Glomerular endothelial cell (primary cell): ENCODE measurements around the gene PIP5K1B. TPM values are rescaled to one million over a fixed set of nuclear protein-coding genes. Genes with fewer than 3 reads are reported as not detected.

Experiments used
- DNase-seq: peaks from one replicate; pipeline ENCODE4 v3.0.0-alpha.2; 2011; ENCODE audit warnings: low read depth, low spot score; ENCODE audit errors: extremely low read depth
- total RNA-seq: library from RNA; depleted of rRNA; stranded (reverse); fragments of >200 nt; gene quantifications from 2 replicates; pipeline ENCODE4 v1.2.3, GENCODE V29; 2015

Gene PIP5K1B
- total RNA-seq, 1 donor from 2014 or later: 0.23 TPM

DNA sequence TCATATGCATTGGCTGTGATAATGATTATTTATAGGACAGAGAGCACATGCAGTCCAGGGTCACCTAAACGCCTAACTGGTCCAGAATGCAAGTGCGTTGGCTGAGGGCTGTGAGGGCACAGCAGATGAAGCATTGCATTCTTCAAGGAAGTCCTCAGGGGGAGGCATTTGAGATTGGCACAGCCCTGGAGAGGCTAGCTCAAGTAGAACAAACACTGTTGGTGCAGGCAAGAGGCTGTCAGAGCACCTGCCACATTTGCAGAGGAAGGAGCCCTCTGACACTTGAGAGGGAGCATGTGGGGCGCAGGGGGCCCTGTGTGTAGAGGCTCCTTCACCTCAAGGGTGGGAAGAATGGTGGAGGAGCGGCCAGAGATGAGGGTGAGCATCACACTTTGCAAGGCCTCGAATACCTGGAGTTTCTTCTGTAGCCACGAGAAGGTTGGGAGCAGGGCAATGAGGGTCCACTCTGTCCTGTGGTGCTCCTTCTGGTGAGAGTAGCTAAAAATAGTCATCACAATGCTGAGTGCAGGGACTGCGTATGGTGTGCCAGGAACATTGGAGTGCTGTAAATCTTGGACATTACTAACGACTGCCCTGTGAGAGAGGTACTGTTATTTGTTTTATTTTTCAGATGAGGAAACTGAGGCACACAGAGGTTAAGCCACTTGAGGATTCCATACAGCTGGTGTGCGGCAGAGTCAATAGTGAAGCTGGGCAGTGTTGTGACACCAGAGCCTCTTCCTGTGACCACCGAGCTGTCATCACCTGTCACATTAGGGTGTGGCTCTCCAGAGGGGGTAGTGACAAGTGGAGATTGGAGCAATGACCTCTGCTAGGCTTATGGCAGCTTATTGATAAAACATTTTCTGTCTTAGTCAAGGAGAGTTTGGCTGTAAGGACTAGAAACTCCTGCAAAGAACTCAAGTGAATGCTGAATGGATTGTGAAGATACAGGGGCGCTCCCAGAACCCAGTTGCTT is 100.2 kb downstream of the PIP5K1B start:
- no peak for DNase-seq

DNA sequence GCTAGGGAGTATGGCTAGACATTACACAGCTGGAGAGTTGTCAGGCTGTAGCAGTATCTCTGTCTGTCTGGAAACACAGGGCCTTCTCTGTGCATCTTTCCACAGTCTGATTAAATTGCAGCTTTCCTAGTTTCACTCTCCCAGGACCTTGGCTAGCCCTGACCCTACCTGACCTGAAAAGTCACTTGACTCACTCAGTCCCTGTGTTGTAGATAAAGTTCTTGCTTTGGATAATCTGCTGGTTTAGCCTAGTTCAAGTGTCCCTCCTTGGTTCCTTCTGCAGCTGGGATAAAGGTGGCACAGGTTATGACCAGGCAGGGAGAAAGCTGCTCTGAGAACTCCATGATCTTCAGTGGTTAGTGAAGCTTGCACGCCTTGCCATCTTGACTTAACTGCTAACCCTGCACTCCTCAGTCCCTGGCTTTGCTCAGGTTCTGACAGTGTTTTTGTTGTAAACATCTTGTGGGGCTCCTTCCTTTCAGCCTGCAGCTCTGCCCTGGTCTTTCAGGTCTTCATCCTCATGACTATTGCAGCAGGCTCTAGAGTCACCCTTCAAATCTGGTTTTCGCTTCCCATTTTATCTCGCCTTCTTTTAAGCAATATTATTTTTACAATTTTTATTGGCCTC is 101.0 kb downstream of the PIP5K1B start:
- no peak for DNase-seq

DNA sequence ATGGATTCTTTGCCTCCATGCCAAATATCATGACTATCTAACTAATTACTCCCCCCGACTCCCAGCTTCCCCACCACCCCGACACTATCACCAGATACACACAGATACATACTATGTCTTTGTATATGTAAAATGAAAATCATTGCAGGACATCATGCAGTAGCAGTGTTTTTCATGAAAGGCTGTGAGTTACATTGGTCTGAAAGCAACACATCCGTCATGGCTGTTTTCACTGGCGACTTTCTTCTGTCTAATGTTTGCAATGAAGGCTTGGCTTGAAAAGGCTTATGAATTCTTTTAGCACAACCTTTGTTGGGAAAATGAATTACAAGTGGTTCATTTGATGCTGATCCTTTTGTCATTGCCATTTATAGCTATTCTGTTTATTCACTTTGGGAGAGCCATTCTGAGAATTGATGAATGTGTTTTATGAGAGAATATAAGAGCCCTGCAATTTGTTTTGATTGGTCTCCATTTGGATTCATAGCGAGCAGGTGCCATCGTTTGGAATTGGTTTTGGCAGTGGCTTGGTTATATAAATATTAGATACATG is 103.4 kb downstream of the PIP5K1B start:
- DNase-seq: no peak

DNA sequence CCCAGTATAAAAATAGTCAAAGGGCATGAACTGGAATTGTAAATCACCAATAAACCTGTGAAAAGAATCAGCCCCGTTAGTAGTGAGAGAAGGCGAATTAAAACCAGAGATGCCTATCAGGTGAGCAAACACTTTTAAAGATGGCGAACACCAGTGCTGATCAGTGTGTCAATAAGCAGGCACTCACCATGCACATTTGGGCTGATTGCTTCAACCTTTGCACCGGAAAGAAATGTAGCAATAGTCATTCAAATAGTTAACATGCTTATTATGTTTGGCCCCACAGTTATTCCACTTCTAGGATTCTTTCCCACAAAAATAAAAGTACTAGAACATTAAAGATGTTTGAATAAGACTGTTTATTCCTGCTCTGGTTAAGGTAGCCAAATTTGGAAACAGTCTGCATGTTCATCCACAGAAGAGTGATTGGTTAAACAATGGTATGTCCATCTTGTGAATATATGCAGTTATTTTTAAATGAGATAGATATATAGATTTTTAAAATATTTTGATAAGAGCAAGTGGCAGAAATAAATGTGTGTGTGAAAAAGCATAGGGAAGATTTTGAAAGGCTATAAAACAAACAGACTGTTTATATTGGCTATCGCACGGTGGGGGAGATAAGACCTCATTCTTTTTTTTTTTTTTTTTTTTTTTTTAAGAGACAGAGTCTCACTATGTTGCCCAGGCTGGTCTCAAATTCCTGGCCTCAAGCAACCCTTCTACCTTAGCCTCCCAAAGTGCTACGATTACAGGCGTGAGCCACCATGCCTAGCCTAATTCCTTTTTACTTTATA is 112.2 kb downstream of the PIP5K1B start:
- DNase-seq: no peak

DNA sequence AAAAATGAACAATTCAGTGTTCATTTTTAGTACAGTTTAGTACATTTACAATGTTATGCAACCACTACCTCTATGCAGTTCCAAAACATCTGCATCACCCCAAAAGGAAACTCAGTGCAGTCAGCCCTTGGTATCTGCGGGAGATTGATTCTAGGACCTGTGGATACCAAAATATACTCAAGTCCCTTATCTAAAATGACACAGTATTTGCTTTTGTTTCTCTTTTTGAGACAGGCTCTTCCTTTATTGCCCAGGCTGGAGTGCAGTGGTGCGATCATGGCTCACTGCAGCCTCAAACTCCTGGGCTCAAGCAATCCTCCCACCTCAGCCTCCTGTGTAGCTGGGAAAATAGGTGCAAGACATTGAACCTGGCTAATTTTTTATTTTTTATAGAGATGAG is 114.0 kb downstream of the PIP5K1B start:
- DNase-seq: no peak

DNA sequence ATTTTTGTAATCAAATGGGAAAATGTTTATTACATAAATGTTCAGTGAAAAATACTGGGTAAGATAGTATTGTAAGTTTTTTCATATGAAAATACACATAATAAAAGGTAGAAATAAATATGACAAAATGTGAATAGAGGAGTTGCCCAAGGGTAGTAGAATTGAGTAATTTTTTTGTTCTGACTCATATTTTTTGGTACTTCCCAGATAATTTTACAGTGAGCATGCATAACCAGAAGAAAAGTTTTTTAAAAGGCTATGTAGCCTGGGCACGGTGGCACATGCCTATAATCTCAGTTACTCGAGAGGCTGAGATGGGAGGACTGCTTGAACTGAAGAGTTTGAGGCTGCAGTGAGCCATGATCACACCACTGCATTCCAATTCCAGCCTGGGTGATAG is 116.9 kb downstream of the PIP5K1B start:
- no peak for DNase-seq

DNA sequence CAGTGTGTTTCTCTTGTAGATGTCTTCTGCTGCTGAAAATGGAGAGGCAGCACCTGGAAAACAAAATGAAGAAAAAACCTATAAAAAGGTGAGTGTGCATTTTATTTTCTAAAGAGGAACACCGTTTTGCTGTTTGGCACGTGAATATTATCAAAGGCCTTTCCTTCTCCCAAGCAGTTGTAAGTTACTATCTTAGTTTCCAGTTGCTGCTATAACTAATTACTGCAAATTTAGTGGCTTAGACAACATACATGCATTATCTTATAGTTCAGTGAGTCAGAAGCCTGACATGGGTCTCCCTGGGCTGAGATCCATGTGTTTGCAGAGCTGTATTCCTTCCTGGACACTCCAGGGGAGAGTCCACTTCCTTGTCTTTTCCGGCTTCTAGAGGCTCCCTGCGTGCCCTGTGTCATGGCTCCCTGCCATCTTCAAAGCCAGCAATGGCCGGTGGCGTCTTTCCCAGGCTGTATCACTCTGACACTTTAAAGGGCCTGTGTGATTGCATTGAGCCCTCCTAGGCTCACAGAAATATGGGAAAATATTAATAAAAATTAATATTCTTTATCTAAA is 117.6 kb downstream of the PIP5K1B start:
- DNase-seq: no peak

DNA sequence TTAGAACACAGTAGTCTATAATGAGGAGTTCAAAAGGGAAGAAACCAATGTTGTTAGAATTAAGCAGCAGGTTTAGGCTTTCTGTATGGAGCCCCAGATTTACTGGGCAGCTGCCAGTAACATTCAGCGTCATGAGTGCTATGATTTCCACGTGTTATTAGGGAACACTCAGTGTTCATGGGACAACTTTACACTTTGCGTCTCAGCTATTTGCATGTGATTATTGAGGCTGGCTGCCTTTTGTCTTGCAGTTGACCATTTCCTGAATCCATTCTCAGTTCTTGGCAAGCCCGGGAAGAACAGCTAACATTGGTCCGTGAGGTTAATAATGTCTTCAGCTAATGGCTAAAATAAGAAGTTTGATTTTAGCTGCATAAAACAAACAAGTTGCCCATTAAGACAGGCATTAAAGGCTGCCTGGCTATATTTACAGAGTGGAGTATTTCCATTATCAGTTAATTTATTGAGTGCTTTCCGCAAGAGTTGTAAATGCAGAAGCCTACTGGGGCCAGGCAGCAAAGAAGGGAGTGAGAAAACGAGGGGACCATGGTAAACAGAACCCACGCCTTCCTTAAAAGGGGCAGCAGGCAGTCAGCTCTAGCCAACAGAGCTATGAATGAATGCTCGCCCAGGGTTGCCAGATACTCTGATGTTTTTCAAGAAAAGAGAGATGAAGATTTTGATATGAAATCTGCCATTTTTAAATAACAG is 120.9 kb downstream of the PIP5K1B start:
- no peak for DNase-seq

DNA sequence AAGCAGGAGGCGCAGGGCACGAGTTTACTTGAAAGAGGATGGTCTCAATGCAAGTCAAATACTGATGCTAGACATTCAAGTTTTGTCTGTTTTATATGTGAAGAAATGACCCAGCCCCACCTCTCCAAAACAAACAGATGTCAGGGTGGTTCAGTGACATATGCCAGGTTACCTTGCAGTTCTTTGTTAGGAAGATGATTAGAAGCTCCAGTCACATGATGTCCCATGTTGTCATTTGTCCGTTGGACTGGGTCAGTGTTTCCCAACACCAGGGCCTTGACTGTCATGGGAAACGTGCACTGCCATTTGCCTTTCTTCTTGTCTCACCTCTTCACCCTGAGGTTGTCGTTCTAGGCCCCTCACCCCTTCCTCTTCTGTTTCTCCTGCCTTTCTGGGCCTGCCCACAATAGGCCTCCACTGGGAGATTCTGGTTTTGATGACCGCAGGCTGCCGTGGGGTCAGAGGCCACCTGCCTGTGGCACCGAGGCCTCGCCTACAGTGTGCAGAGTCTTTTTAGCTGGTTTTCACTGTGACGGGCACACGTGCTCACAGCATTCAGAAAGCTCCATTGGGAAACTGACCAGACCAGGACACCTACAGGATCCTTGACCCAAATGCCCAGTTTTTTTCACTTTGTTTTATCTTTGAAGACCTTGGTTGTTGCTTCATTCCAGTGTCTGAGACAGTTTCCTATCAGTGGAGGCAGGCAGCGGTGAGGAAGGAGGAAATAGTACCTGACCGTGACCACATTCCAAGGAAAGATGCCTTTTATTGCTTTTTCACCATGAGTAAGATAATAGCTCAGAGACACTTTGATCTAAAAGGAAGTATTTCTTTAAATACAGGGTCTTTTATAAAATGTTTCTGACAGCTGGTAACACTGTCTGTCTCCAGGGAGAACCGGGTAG is 123.1 kb downstream of the PIP5K1B start:
- DNase-seq: no peak

DNA sequence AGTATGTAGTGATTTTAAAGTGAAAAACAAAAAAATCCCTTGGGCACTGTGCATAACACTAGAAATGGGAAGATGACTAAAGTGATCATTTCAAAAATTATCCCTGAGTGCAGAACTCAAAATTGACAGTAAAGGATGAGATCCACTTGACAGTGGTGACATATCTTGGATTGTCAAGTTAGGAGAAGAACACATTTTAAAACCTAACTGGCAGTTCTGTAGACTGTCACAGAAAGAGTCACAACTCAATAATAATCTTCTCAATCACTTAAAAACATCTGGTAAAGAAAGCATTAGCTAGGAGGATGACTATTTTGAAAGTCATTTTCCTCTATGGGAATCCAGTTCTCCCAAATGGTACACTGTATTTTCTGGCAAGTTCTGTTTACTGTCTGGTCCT is 127.1 kb downstream of the PIP5K1B start:
- no peak for DNase-seq

DNA sequence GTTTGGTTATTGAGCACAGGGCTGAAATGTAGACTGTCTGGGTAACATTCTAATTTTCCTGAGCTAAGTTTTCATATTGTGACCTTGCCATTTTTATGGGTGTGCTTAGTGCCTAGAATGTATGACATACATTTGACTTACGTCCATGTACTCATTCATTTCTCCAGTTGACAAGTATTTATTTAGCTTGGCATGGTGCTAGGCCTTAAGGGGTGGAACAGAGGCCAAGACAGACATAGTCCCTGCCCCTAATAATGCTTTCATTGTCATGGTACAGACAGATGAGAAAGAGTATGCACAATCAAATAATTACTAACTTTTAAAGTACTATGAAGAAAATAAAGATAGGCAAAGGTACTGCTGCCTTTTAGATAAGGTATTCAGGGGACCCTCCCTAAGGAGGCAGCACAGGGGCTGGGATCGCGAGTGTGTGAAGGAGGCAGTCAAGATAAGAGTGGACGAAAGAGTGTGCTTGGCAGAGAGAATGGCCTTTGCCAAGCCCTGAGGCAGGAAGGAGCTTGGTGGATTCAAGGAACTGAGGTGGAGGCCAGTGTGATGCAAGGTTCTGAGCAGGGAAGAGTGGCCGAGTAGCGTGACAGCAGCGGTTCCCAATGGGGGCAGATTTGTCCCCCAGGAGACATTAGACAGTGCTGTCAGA is 128.0 kb downstream of the PIP5K1B start:
- DNase-seq: no peak

DNA sequence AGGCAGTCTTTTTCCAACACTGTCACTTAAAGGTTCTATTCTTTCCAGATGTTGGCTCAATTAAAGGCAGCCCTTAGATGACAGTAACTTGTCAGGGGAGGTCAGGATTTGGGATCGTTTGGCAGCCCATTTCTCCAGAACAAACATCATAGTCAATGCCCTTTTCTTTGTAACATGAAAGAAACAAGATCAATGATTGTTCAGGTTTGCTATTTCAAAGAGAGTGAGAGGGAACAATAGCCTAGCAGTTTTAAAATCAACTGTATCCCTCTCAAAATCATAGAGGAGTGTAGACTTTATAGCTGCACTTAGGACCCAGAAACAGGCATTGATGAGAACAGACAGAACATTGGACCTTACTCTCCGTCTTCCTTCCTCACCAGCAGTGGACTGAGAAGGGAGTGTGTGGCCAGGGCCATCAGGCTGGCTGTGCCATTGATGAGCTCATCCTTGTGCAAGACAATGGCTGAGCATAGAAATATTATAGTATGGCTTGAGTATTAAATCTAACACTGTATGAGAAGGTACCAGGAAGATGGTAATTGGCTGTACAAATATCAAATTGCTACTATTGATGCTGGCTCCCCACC is 130.0 kb downstream of the PIP5K1B start:
- no peak for DNase-seq

DNA sequence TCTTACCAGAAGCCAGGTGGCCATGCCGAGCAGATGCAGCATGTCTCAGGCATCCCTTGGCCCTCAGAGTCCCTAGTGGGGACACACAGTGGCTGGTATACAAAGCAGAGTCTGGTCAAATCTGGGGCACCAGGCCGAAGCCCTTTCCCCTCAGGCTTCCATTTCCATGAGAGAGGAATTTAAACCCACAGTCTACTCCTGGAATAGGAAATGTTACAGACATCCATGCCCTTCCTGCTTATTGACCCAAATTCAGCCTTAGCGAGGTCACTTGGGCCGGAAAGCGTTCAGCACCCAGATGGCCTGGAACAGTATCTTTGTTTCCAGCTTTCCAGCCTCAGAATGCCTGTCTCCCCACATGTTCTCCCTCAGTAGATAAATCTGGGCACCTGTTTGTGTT is 131.7 kb downstream of the PIP5K1B start:
- DNase-seq: no peak

DNA sequence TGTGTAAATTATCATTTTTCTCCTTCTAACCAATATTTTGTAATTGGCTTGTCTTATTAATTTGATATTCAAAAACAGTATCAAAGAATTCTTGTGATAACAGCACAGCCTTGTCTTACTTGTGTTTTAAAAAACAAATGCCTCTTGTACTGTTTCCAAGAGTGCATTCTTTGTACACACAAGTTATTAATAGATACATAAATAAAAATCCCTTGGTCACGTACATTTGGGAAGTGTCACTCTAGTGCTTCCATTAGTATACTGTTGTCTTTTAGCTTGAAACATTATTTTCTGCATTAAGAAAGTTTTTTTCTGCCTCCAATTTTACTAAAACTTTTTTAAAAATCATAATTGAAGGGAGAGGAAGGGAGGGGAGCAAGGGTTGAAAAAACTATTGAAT is 133.2 kb downstream of the PIP5K1B start:
- no peak for DNase-seq

DNA sequence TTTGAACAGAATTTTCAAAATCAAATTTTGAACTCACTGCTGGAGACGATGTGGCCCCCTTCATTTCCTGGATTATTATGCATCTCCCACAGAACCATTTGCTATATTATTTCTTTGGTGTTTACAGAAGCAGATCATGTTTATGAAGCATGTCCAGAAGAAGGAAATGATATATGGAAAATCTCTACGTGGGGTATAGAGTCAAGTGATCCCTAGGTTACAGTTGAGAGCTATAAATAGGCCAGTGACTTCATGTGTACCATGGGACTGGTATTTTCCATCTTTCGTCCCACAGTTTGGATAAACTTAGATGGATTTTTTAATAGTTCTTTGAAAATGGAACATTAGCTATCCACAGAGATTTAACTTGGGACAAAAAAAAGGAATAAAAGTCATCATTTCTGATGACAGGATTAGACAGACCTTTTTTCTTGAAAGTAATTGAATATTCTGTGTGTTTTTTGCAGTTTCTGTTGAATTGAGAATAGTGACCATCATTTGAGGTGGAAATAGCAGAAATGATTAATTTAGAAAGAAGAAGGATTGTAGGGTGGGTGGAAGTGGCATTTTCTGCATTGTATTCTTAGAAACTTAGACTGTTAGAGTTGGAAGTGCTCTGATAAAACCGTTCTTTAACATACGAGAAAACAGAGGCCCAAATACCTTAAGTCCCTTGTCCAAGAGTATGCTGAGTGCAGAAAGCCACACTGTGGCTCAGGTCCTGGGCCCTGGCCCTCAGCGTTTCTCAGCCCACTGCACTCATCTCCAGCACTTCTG is 136.4 kb downstream of the PIP5K1B start:
- DNase-seq: no peak

DNA sequence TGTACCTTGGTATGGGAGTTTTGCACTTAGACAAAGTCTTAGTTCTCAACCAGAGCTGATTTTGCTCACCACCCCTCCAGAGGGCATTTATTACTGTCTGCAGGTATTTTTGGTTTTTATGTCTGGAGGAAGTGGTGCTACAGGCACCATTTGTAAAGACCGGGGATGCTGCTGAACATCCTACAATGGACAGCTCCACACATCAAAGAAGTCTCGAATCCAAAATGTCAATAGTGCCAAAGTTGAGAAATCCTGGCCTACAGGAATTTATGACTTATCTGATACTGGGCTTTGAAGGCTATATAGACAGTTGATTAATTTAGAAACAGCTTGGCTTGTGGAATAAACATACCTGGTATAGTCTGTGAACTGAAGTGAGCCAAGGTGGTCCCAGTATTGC is 137.5 kb downstream of the PIP5K1B start:
- no peak for DNase-seq

DNA sequence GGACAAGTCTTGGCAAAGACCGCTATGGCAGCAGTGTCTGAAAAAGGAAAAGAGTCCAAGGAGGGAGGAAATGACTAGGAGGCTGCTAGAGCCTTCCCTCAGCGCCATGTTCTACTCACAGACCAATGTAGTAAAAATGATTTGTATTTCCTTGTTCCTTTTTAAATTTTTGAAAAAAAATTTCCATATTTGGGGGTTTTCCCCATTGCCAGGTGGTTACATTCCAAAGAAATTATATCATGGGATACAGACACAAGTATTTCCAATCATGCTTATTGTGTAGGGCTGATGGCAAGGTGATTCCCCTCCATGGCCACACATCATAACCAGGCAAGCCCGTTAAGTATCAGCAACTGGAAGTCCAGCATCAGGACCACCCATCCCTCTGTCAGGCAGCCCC is 138.2 kb downstream of the PIP5K1B start:
- DNase-seq: no peak
